ENCODE data around the gene MAD1L1. TPM values are rescaled to one million over a fixed set of nuclear protein-coding genes. Genes with fewer than 3 reads are reported as not detected.

MAD1L1 gene
- total and polyA plus RNA-seq, 2 of the 8 experiments (the other 6 are each of a cell fraction or from before 2014, with no cell fraction given) = 40.4 to 44.6 TPM

DNA sequence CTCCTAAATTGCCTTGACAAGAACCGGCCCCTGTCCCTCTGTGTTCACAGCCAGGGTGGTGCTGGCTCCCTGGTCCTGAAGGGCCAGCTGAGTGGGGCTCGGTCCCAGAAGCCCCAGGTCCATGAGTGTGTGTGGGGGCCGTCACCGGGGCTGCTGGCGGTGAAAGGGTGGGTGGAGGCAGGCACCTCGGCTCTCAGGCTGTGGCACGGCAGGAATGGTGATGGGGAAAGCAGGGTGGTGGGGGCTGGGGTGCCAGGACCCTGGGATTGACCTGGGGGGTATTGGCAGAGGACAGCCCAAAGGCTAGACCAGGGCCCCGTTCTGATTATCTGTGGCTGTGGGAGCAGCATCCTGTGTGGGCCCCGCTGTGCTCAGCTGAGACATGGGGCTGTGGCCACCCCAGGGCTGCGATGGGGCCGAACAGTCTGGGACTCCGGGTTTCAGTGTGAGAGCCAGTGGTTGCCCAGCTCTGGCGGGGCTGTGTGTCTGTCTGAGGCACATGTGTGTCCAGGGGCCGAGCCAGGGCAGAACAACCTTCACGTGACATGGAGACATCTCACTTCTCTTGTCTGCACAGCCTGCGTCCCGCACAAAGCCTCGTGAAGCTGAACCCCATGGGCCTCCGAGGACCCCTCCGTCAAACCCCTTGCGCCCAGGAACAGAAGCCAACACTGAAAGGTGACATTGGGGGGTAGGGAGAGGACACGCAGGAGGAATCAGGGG lies 418.5 kb downstream of the MAD1L1 start (continued):
- TF ChIP-seq, protein P1, sequence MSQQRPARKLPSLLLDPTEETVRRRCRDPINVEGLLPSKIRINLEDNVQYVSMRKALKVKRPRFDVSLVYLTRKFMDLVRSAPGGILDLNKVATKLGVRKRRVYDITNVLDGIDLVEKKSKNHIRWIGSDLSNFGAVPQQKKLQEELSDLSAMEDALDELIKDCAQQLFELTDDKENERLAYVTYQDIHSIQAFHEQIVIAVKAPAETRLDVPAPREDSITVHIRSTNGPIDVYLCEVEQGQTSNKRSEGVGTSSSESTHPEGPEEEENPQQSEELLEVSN (IDR thresholded peaks at IDR 0.05) = no peak
- TF ChIP-seq POLR2AphosphoS5 (IDR thresholded peaks at IDR 0.05; ENCODE audit: low read depth, low read length) (no peak), RNF2 (IDR thresholded peaks at IDR 0.05; ENCODE audit: borderline replicate concordance, low read depth, low read length, missing control alignments, poor library complexity, severe bottlenecking) (no peak), TEAD4 (IDR thresholded peaks at IDR 0.05; ENCODE audit: low read depth, low read length) (no peak), NANOG (IDR thresholded peaks at IDR 0.05; ENCODE audit: insufficient read depth, low read depth, low read length, poor library complexity, severe bottlenecking) (no peak), HDAC6 (IDR thresholded peaks at IDR 0.05; ENCODE audit: low read depth, low read length) (no peak), KDM5A (IDR thresholded peaks at IDR 0.05; ENCODE audit: low read length) (no peak), JUND (IDR thresholded peaks at IDR 0.05; ENCODE audit: low read length) (no peak)
